SHP77 treated with DMSO at 0.1 percent for 48 hours (cell line): ENCODE results near the gene ENAH.
"Not testable (repeated sequence)": the region's sequence is repeated elsewhere in the genome, so short reads cannot be mapped to it uniquely, and the experiment has no call there.

ENCODE experiments used
- DNase-seq: peaks from one replicate; lab custom pipeline; 2025; lab: John Stamatoyannopoulos, UW

ENAH gene

DNA sequence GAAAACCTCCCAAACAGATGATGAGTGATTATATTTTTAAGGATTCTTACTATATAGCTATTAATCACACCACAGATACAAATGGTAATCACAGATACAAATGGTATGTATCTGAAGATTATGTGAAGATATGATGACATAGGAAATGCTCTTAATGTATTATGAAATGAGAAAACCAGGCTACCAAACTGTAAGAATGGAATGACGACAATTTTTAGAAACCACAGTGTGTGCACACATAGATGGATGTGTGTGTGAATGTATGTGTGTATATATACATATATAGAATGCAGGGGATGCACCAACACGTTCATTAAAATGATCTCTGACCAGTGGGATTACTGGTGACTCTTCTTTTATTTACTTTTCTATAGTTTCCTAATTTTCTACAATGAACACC is 21.5 kb upstream of the ENAH start:
- no peak for DNase-seq

DNA sequence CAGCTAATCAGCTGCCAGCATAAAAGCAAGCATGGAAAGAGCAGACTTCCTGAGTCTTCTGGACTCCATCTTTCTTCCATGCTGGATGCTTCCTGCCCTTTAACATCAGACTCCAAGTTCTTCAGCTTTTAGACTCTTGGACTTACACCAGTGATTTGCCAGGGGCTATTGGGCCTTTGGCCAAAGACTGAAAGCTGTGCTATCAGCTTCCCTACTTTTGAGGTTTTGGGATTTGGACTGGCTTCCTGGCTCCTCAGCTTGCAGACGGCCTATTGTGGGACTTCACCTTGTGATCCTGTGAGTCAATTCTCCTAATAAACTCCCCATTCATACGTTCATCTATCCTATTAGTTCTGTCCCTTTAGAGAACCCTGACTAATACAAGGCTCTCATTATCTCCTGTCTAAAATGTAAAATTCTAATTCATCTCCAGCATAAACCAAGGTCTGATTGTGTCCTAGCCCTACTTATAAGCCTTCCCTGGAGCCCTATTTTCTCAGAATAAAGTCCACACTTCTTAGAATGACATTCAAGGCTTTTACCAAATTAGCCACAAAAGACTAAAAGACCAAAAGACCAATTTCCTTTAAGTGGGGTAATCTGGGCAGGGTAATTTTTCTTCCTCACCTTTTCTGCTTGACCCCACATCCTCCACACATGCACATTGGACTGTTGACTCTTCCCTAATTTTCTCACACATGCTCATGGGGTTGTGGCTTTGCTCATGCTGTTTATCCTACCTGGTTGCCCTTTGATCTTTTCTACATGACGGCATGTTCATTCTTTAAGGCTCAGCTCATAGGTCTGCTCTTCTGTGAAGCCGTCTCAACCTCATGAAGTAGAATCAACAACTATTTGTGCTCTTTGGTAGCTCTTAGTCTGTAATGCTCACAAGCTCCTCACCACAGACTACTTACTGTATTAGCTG is 18.1 kb upstream of the ENAH start:
- no peak for DNase-seq

DNA sequence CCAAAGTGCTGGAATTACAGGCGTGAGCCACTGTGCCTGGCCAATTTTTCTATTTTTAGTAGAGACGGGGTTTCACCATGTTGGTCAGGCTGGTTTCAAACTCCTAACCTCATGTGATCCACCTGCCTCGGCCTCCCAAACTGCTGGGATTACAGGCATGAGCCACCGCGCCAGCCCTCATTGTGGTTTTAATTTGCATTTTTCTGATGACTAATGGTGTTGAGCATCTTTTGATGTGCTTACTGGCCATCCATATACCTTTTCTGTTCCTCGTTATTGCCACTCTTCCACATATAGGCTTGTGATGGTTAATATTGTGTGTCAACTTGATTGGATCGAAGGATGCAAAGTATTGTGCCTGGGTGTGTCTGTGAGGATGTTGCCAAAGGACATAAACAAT is 17.4 kb upstream of the ENAH start:
- no peak for DNase-seq

DNA sequence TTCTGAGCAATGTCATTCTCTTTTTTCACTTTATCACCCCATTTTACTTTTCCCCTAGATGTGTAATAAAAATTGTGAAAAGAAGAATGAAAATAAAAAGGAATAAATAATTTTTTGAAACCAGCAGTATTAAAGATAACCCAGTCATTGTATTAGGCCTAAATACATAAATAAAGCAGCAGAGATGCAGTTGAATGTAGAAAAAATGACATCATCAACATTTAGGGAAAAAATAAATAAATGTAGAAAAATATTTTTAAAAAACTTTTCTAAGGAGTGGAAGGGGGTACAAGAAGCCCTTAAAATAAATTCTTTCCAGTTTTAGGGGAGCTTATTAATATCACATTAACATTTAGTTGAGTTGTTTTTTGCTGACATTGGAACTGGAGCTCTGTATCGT is 15.3 kb upstream of the ENAH start:
- DNase-seq = no peak

DNA sequence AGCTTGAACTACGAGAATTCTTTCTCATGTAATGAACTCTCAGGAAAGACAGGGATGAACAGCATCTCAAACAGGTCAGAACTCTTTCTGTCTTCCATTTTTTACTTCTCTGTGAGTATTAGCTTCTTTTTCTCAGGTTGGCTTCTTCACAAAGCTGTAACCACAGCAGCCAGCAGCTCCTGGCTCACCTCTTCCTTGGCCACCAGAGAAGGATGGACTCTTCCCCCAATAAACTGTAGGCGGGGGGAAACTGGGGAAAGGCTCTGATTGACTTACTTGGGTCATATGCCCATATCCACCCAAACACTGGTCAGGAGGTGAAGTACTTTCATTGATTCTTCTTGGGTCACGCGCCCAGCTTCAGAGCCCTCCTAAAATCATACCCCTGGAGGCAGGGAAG is 14.4 kb upstream of the ENAH start:
- no peak for DNase-seq

DNA sequence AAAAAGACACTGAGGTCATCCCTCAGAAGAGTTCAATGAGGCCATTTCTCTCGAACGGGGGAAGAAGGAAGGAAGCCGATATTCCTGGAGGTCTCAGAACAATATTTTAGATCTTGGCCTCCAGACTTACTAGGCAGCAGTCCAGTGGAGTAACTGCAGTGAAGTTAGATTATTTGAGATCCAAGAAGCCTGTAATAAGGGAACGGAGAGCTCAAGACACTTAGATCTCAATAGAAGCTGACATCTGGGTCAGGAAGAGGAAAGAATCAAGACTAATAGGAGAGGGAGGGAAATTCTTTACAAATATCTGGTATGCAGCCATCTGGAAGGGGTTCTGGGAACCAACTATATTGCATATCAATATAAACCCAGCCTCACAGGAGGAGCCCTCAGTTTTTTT is 13.6 kb upstream of the ENAH start:
- no peak for DNase-seq

DNA sequence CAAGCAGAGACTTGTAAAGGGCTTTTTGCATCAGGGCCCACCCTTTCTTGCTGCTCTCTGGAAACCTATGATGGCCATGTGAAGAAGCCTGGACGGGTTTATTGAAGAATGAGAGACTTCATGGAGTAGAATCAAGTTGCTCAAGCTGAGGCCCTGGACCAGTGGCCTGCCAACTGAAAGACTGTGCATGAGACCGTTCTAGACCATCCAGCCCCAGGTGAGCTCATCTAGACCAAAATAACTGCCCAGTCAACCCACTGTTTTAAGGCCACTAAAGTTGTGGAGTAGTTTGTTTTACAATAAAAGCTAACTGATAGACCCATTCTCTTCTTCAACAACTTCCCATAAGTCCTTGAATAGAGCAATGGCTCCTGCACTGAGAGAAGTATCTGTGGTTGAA is 11.8 kb upstream of the ENAH start:
- no peak for DNase-seq

DNA sequence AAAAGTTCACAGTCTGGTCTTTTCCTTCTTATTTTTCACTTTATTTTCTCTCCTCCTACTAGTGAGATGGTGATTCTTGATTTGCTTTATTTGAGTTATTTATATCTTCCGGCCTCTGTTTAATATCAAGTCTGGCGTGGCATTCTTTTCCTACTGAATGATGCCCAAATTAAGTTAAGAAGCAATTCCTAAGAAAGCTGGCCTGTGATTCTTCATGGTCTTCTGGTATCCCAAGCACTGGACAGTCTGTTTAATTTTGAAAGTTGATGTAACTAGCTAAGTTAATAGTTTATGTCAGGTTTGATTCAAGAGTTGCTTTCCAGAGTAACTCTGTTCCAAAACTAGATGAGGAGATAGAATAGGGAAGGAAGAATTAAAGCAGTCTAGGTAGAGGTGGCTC is 9.2 kb upstream of the ENAH start:
- DNase-seq = no peak

DNA sequence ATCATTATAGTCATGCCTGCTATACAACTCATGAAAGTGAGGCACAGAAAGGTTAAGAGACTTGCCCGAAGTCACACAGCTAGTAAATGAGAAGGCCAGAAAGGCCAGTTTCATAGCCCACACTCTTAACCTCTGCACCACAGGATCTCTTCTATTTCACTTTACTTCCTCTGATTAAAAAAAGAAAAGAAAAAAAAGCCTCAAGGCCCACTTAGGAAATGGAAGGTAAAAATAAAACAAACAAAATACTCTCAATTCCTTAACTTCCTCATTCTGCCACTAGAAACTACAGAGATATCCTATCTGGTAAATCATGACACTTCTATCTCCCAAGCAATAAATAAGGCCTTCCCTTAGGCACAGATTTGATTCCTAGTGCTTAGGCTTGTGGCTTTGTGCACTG is 7.6 kb upstream of the ENAH start:
- no peak for DNase-seq

DNA sequence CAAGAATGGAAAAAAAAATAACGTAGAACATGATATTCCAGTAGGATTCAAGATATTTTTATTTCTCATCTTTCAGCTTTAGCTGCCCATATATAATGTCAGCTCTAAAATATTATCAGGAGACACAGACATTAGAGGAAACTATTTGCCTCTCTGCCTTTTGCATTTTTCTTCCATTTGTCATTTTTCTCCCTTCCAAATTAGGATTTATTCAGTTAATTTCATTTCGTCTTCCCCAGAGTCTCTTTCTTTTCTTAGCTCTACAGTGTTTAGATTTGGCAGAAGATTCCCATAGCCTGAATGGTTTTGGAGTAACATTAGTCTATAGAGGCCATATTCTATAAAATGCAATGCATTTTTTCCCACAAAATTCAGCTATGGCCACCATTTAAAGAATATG is 5.1 kb upstream of the ENAH start:
- no peak for DNase-seq

DNA sequence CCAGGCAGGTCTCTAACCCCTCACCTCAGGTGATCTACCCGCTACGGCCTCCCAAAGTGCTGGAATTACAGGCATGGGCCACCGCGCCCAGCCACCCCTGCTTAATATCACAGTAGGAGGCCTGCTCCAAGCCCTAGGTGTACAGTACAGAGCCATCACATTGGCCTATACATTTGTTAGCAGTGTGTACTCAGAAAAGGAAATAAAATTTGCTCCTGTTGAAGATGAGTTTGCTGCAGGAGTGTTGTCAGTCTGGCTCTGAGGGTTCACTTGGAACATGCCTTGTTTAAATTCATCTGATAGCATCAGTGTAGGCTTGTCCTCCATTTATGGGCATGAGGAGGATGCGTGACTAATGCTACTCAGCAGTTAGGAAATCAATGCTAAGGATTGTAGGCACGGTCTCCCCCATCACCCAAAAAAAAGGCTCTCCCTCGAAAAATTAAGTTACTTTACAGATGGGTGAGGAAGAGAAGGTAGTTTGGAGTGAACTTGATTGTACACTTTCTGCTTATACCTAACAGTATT is 4.6 kb upstream of the ENAH start:
- DNase-seq = no peak

DNA sequence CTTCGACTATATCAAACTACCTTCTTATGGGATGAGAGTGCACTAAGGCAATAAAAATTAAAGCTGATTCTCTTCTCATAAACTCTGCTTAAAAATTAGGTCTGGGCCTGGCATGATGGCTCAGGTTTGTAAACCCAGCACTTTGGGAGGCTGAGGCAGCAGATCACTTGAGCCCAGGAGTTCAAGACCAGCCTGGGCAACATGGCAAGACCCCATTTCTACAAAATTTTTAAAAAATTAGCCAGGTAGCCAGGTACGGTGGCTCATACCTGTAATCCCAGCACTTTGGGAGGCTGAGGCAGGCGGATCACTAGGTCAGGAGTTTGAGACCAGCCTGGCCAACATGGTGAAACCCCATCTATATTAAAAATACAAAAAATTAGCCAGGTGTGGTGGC is 3.3 kb upstream of the ENAH start:
- DNase-seq = not testable (repeated sequence)

DNA sequence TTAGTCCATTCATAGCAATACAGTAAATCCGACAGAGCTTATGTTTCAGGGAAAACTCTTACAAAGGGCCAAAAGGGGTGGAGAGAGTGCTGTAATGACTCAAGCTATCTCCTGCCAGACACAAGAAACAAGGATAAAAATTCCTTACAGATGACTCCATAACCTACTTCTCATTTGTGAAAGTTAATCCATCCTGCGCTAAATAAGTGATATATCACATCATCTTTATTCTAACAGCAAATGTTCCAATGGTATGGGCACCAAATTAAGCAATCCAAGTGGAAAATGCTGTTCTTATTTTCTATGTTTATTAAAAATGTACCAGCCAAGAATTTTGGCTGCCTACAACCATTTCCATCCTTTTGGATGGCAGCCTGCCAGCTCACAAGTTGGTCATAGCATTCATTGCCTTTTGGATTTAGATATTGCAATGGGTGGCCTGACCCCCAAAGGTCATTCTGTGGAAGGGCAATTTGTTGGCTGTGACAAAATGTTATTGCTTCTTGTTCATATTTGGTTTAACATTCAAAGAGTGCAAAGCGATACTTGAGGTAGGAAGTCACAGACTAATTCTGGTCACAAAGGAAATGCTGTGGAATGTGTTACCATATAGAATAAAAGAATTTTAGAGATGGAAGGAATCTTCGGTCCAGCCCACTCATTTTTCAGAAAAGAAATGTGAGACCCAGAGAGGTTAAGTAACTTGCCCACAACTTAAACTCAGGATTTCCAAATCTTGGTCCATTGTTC is 2.8 kb upstream of the ENAH start:
- no peak for DNase-seq

DNA sequence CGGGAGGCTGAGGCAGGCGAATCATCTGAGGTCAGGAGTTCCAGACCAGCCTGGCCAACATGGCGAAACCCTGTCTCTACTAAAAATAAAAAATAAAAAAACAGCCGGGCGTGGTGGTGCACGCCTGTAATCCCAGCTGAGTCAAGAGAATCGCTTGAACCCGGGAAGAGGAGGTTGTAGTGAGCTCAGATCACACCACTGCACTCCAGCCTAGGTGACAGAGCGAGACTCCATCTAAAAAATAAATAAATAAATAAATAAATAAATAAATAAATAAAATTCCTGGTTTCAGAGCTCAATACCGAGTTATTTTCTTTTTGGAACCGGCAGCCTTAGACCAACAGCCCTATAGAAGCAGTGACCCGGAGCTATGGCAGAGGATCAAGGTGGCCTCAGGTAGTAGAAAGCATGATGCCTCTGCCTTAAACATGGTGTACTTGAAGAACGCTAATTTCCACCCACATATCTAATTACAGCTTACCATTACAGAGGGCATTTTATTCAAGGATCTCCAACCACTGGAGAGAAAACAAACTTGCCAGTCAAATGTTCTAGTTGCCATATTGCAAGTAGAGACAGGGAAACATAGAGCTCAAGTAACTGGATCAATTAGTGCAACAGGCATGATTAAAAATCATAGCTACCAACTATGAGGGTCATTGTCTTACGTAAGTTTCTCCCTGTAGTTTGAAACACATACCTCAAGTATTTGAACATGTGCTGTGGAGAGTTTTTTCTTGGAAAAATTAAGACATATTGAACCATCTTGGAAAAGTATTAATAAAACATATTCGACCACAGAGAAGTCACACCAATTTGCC is 2.0 kb upstream of the ENAH start:
- DNase-seq = no peak

DNA sequence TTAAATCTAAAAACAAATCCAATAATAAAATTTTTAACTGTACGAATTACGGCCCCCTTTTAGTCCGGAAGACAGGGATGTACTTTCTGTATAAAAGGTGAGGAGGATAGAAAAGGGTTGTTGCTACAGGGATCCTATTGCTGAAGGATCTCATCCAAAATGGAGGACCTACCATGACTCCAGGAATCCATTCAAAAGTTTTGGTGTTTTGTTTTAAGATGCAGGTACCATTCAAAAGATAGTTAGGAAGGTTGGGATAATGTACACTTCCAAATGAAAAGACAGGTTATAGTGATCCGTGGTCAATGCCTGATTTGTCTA is 1.3 kb upstream of the ENAH start:
- no peak for DNase-seq

DNA sequence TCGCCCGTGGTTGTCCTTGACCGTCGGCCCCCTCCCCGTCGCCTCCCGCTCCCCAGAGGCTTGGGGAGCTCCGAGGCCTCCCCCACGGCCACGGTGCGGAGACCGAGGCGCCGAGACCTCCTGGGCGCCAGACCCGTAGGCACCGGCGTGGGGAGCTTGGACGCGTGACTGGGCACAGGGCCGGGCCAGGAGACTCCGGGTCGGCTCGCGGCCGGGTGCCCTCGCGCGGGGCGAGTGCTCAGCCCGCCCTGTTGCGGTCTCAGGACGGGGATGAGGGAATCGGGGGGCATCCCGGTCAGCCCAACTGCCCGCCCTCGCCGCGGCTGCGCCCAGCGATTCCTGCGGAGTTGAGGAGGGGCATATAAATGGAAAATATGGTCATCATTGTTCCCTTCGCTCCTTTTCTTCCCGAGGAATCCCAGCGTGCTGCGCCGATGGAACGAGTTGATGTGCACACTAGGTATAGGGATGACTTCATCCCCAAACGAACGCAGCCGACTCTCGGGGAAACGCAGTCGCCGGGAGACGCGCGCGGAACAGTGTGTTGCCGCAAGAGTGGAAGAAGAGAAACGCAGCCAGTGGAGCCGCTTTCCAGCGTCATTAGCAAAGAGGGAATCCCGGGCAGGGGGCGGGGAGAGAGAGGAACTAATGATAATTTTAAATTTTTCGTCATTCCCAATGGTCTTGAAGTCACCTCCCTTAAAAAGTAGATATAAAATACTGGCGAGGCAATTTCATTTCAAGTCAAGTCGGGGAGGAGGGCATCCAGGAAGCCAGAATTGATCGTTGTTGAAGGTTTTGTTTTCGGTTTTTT is 747 bp upstream of the ENAH start:
- no peak for DNase-seq

DNA sequence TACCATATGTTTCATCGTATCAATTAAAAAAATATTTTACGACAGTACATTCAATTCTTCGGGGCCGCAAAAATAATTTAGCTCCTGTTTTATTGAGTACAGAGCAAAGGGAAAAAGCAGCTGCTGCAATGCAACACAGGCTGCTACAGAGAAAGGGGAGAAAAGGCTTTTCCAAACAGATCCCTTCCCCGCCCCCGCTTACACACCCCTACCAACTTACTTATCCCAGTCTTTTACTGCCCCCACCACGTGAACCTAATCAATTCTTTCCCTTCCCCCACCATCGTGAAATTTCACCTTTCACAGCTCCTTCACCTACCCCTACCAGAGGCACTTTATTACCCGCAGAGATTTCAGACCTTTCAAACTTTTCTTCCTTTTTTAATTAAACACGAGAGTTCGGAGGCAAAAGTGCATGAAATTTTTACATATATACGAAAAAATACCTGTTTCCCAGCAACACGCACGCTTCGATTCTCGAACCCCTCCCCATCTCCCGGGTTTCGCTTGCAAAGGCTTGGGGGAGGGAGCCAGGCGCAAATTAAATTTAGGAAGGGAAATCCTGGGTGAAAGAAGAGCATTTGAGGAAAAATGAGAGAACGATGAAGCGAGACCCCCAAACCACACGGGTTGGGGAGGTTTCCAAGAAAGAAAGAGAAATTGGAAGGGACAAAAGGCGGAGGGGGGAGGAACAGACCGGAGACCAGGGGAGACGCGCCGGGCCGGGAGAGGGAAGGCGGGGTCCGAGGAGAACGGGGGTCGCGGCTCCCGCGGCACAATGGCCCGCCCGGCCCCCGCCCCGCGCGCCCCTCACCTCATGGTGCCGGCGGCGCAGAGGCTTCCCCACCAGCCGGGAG is 823 bp downstream of the ENAH start:
- DNase-seq = peak; percentile 38

DNA sequence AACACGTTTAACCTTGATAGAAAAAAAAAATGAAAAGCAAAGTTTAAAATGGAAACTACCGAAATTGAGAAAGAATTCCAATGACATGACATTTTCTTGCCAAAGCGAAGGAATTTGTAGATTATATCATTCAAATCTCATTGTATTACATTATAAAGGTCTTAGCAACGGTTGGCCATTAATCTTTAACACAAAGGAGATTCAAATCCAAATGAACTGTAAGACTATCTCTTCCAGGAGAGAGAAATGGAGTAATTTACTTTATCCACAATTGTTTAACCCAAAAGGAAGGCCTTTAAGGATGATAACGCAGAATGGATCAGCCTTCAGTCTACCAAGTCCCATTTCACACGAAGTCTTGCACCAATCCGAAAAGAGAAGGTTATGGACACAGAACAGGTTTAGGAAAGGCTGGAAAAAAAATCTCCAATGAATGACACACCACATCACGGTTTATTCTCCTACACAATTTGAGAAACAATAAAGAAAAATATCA is 1.5 kb downstream of the ENAH start:
- DNase-seq = no peak

DNA sequence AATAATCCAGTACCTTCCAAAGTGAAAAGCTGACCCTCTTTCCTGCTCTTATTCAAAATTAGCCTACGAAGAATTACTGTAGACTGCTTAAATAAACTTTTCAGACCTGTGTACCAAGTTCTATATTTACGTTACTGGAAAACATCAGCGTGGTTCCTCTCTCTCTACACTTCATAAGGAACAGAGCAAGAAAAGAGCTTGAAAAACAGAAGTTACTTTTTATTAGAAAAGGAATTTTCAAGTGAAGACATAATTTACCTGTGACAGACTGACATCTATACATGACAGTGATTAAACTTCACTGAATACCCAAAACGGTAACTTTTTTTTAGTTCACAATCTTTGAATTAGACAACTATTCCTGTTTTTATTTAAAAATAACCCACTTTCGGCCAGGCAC is 2.7 kb downstream of the ENAH start:
- no peak for DNase-seq

DNA sequence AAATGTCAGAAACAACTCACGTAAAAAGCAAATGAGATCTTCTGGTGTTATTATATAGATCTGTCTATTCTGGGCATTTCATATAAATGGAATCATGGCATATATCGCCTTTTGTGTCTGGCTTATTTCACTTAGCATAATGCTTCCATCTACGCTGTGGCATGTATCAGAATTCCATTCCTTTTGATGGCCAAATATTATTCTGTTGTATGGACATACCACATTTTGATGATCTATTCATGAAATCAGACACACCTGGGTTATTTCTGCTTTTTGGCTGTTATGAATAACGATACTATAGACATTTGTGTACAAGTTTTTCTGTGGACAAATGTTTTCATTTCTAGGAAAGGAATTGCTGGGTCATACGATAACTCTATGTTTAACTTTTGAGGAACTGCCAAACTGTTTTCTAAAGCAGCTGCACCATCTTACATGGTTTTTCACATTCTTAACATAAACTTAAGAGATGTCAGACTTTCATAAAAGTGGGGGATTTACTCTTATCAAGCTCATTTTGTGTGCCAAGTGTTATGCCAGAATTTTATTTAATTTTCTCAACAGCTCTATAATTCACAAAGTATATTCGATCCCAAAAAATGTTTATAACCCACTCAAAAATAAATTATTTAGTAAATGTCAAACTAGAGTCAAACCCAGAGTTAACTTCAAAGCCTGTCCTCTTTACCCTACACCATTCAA is 7.6 kb downstream of the ENAH start:
- DNase-seq = no peak
